ENCODE measurements around the gene UBE3D.

The UBE3D gene, protein sequence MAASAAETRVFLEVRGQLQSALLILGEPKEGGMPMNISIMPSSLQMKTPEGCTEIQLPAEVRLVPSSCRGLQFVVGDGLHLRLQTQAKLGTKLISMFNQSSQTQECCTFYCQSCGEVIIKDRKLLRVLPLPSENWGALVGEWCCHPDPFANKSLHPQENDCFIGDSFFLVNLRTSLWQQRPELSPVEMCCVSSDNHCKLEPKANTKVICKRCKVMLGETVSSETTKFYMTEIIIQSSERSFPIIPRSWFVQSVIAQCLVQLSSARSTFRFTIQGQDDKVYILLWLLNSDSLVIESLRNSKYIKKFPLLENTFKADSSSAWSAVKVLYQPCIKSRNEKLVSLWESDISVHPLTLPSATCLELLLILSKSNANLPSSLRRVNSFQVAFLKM

DNA sequence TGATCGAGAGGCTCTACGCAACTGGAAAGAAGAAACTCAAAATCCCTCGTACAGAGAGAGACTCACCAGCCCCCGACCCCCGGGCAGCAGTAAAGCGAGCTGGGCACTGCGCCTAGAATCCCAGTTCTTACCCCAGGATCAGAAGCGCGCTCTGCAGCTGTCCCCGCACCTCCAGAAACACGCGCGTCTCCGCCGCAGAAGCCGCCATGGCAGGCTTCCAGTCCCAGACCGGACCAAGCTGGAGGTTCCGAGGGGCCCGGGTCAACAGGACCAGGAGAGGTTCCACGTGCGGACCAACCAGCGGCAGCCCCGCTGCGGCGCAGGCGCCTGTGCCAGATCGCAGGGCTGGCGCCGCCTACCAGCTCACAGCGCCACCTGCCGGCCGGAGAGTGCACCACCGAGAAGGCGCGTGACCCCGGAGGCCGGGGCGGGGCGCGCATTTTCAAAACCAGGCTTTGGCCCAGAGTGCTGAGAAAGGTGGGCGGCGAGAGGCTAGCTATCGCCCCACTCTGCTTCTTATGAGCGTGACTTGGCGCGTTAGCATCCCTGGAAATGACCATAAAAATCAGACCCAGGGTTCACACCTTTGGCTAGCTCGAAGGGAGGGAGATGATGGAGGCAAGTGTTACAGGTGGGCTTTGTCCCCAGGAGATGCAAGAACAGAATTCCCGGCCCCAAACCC is at the start of gene UBE3D:
UBE3D (minus strand) TSS at position 331 of the 682 bp plus-strand sequence; CDS start at position 208, 123 bp downstream.
- DNase-seq (ENCODE audit: low spot score) = peak; percentile 93

DNA sequence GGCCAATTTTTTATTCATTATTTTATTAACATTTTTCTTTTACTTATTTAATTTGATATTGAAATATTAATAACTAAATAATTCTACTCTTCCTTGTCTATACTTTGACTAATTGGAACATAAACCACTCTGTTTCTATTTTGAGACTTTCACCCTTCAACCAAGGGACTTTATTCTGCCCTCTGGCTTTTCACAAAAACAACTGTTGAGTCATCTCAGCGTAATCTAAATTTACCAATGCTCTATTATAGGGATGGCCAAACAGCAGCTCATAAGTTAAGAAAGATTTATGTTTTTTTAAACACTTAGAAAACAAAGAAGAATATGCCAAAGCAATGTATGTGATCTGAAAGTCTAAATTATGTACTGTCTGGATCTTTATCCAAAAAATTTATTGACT is 48.5 kb upstream of the UBE3D start:
- DNase-seq (ENCODE audit: low spot score) = no peak

GRCh38 chr6:83113258-83113657 is 47.6 kb upstream of the UBE3D start:
- no peak for DNase-seq (ENCODE audit: low spot score)

DNA sequence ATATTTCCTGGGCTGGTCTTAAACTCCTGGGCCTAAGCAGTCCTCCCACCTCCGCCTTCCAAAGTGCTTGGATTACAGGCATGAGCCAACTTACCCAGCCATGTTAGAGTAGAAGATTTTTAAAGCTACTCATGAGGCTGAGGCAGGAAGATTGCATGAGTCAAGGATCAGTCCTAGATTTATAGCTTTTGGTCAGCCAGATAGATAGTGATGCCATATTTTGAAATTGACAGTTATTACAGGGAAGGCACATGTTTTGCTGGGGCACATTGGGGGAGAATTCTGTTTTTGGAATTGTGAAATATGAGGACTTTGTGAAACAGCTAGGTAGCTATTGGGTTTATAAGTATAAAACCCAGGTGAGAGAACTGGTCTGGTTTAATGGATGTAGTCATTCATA is 42.7 kb upstream of the UBE3D start:
- DNase-seq (ENCODE audit: low spot score) = no peak

- DNase-seq (ENCODE audit: low spot score) = no peak
Measured at GRCh38 chr6:83098589-83098988, 32.9 kb upstream of the UBE3D start.

DNA sequence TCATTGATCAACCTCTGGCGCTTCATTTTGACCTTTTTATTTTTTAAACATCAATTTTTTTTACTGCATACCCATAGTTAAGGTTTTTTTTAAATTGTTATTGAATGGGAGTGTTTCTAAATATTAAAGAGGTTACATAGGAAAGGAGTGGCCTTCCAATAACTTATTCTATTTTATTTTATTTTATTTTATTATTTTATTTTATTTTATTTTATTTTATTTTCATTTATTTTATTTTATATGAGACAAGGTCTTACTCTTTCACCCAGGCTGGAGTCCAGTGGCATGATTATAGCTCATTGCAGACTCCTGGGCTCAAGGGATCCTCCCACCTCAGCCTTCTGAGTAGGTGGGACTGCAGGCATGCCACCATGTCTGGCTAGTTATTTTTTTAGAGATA is 32.0 kb upstream of the UBE3D start:
- no peak for DNase-seq (ENCODE audit: low spot score)

- no peak for DNase-seq (ENCODE audit: low spot score)
Measured at GRCh38 chr6:83097204-83097603, 31.6 kb upstream of the UBE3D start.

DNA sequence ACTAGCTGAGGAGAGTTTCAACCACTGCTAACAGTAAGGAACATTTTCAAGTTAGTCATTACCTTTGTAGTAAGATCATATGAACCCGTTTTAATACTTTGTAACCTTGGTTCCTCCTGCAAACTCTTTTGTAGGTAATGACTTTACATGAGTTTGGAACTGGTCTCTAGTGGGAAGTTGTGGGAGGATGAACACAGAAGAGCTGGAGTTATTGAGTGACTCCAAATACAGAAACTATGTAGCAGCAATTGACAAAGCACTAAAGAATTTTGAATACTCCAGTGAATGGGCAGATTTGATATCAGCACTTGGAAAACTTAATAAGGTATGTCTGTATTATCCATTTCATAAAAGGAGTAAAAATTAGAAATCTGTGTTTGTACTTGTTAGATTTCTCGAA is 31.1 kb upstream of the UBE3D start:
- DNase-seq (ENCODE audit: low spot score) = no peak

DNA sequence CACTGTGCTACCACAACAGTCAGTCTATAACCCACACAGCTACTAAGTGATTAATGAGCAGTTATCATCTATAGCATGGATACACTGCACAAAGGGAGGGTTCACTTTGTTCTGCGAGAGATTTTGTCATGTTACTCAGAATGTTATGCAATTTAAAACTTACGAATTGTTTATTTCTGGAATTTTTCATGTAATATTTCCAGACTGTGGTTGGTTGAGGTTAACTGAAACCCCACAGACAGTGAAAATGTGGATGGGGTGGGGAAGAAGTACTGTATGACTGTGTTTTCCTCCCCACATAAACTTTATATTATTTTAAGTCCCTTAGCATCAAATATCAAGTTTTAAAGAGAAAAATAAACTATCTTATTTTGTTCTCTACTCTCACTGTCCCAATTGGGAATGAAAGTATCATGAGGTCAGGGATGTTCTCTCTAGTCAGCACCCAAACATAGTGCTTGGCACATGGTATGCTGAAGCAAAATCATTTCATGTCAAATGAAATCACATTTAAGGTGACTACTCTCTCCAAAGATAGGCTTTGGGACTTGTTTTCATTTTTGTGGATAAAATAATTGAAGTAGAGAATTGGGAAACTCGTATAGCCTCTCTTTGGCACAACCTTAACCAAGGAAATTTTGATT is 27.2 kb upstream of the UBE3D start:
- no peak for DNase-seq (ENCODE audit: low spot score)

DNA sequence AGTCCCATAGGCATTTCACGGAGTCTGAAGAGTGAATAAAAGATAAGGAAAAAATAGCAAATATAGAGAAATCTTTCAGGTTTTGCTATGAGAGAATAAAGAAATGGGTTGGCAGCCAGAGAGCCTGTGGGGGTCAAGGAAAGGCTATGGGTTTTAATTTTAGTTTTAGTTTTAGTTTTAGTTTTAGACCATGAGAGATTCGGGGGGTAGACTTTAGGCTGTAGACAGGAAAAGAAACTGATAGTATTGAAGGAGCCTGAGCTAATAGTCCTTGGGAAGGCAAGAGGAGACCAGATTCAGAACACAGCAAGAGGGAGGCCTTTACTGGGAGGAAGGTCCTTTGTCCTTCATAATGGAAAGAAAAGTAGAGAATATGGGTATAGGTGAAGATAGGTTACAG is 21.1 kb upstream of the UBE3D start:
- no peak for DNase-seq (ENCODE audit: low spot score)

- DNase-seq (ENCODE audit: low spot score) = no peak
Measured at GRCh38 chr6:83083476-83083875, 17.8 kb upstream of the UBE3D start.

DNA sequence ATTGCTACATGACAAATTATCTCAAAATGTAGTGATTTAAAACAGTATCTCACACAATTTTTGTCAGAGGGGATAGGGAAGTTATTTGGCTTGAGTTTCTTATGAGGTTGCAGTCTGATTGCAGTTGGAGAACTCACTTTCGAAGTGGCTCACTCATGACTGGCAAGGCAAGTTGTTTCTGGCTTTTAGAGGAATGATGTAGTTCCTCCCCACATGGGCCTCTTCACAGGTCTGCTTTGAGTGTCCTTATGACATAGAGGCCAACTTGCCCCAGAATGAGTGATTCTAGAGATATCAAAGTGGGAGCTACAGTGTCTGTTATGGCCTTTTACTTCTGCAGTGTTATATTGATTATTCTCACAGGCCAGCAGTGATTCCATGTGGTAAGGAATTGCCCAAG is 8.0 kb upstream of the UBE3D start:
- no peak for DNase-seq (ENCODE audit: low spot score)

- no peak for DNase-seq (ENCODE audit: low spot score)
Measured at GRCh38 chr6:83072726-83073125, 7.1 kb upstream of the UBE3D start.

GRCh38 chr6:83071707-83072106 is 6.1 kb upstream of the UBE3D start:
- DNase-seq (ENCODE audit: low spot score) = no peak

- DNase-seq (ENCODE audit: low spot score) = no peak
Measured at GRCh38 chr6:83071023-83071422, 5.4 kb upstream of the UBE3D start.

DNA sequence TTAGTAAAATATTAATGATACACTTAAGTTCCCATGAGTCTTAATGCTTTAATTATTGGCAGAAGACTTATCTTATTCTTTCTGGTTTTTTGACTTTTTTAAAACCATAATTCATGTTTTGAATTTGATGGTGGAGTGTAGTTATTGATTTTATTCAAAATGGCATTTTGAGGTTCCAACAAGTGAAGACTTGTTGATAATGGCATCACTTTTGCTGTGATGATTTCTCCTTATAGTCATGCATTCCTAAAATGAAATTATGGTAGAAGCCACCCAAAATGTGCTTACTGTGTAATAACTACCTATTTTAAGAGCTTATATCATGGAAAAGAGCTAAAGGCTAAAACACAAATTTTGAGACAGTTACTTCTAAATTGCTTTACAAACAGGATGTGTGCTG is 4.0 kb upstream of the UBE3D start:
- DNase-seq (ENCODE audit: low spot score) = no peak

- no peak for DNase-seq (ENCODE audit: low spot score)
Measured at GRCh38 chr6:83068616-83069015, 3.0 kb upstream of the UBE3D start.

DNA sequence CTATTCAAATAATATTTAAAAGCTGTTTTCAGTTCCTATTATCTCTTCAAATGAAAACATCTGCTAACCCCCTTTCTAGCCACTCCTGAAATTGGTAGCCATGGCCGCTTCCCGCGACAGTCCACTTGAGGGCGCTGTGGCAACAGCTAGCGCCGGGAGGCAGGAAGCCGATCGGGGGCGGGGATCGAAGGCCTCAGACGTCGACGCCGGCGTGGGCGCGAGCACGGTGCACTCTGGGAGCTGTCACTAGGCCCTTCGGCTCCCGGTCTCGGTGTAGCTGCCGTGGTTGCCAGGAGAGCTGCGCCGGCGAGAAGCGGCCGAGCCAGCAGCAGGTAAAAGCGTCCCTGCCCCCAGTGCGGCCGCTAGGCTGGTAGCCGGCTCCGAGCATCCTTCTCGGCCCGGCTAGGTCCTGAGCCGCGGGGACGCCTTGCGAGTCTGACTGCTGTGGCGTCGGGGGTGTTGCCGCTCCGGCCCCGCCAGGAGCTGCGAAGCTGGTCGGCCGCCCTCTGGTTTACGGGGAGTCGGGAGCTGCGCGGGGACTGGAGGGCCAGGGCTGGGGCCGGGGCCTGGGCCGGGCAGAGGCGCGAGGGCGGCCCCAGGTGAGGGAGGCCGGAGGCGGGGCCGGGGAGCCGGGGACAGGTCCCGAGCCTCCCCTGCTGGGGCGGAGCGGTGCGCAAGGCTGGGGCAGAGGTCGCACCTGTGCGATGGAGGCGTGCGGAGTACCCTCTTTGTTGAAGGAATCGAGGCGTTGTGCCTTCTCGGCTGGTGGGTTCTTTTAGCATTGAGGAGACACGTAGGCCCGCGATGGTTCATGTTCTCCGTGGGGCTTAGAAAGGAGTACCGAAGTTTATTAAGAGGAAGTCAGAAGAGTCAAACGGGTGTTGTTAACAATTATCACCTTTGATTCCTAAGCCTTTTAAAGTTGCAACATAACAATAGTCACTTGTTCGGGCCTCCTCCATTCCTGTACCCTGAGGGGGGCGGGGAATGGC is 2.1 kb upstream of the UBE3D start, which contains the start of gene DOP1A:
DOP1A (plus strand) TSS at position 224 of the 992 bp plus-strand sequence. CDS start 29,307 bp downstream, outside the sequence.
- peak; percentile 97 for DNase-seq (ENCODE audit: low spot score)

- no peak for DNase-seq (ENCODE audit: low spot score)
Measured at GRCh38 chr6:83062225-83062624, 3.4 kb downstream of the UBE3D start.

DNA sequence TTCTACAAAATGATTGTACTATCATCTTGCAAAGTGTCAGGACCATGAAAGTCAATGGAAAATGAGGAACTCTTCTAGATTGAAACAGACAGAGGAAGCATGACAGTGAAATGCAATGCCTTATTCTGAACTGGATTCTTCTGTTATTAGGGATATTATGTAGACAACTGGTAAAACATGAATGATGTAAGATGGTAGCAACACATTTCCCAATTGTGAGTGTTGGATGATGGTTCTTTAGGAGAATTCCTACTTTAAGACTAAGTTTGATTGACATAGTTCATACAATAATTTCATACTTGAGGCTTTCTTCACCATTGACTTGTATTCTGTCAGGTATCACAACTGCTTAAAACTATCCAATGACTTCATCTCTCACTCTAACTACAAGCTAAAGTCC is 4.5 kb downstream of the UBE3D start:
- no peak for DNase-seq (ENCODE audit: low spot score)

DNA sequence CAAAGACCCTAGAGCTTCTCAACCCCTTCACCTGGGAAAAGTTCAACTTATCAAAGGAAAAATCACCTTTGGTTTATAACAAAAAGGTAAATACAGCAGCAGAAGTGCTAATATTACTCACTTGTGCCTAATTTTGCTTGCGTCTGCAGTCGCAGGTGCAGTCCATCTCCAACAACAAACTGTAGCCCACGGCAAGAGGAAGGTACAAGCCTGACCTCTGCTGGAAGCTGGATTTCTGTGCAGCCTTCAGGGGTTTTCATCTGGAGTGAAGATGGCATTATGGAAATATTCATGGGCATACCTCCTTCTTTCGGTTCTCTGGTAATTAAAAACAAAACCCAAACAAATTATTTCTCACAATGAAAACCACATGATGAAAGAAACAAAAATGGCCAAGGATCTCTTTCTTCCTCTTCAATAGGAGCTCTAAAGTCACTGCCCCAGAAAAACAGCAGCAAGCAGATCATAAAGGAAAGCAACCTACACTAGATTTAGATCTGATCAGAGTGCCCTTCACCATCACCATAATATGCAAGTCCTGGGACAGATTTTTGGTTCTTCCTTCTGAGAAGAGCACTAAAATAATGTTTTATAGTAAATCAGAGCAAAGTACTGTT is 7.8 kb downstream of the UBE3D start:
- peak; percentile 26 for DNase-seq (ENCODE audit: low spot score)
